Measurements from ENCODE around the gene CRHR2. TPM values are rescaled to one million over a fixed set of nuclear protein-coding genes. Genes with fewer than 3 reads are reported as not detected.

CRHR2 gene
- total RNA-seq, 4 donors from 2014 or later: 1.1 TPM; not detected in 3

DNA sequence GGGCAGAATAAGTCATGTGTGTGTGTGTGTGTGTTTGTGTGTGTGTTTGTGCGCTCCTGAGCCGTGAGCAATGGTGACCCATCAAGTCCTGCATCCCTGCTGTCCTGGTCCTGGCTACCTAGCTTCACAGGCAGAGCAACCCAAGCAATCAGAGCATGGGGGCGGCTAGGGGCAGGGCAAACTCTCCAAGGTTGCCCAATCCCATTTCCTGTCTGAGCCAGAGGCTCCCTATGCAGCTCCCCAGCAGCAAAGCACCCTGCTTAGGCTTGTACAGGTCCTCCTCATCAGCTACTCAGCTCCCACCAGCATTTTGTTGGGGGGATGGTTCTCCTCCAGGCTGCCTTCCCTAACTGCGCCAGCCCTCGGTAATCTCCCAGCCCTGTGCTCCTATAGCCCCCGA, 31.1 kb upstream of the CRHR2 start:
- no peak for TF ChIP-seq CTCF (IDR thresholded peaks at IDR 0.05; ENCODE audit: low read depth)

- TF ChIP-seq CTCF (IDR thresholded peaks at IDR 0.05; ENCODE audit: low read depth): no peak
These were observed 28.4 kb upstream of the CRHR2 start for GRCh38 chr7:30710669-30711068.

DNA sequence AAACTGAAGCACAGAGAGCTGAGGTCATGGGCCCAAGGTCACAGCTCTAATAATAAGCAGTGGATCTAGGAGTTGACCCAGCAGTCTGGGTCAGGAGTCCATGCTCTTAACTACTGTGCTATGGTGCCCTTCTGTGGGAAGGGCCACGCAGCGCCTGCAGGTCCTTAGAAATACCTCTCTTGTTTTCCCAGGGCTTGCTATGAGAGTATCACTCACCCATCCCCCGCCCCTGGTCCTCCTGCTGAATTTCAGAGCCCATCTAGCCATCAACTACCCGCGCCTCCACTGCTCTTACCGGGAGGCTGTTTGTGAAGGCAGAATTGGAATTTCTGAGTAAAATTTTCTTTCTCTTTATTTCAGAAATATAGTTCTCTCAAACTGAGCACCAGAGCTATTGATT, 27.3 kb upstream of the CRHR2 start:
- TF ChIP-seq CTCF (IDR thresholded peaks at IDR 0.05; ENCODE audit: low read depth): no peak

DNA sequence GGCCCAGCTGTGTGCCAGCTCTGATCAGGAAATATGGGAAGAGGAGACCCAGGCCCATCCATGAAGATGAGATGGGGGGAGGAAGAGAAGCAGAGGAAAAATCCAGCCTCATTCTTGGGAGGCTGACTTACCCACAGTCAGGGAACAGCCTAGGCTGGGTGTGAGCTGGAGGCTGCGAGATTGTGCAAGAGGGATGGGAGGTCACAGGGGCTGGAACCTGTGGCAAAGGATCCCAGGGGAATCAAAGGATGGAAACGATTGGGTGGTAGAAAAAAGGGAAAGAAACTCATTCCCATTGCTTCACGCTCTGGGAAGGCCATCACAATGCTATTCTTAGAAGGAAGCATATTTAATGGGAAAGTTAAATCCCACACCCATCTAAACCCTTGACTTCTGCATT, 26.7 kb upstream of the CRHR2 start:
- TF ChIP-seq CTCF (IDR thresholded peaks at IDR 0.05; ENCODE audit: low read depth): no peak

- TF ChIP-seq CTCF (IDR thresholded peaks at IDR 0.05; ENCODE audit: low read depth): no peak
These were observed 26.2 kb upstream of the CRHR2 start for GRCh38 chr7:30708412-30708811.

GRCh38 chr7:30707391-30708357, 25.4 kb upstream of the CRHR2 start:
- TF ChIP-seq CTCF (IDR thresholded peaks at IDR 0.05; ENCODE audit: low read depth): no peak

DNA sequence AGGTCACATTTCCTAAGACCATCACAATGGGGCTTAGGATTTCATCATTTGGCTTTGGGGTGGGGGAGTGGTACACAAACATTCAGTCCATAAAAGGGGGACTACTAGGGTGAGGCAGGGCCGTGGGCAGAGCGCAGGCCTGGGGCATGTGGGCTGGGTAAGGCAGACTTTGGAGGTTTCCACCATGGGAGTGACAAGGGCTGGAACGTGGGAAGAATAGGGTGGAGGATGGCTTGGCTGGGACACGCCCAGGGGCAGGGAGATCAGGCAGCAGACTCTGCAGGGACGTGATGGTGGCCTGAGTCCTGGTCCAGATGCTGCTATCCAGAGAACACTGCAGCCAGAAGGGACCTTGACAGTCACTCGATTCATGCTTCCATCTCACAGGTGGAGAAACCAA, 24.7 kb upstream of the CRHR2 start:
- TF ChIP-seq CTCF (IDR thresholded peaks at IDR 0.05; ENCODE audit: low read depth): no peak

Measured in subcutaneous adipose tissue (tissue), 4 donors.